Astrocyte of the cerebellum (primary cell): Measurements from ENCODE around the gene PROM1.

Source experiments
- DNase-seq: peaks from one replicate; pipeline ENCODE4 v3.0.0-alpha.2; 2011; ENCODE audit warnings: low read depth
- H3K4me3 ChIP-seq: 2 replicates; pipeline ENCODE4 v1.5.1; 2011; ENCODE audit warnings: mild to moderate bottlenecking, low read depth, low read length, moderate library complexity
- in situ Hi-C: cut with HindIII; loops from 2 replicates; pipeline ENCODE4 v1.10.0; 2017; ENCODE audit warnings: low sequenced_read_pairs
- TF ChIP-seq, protein P1 (sequence below): IDR thresholded peaks from 2 replicates; pipeline ENCODE4 v1.5.1; 2012; ENCODE audit warnings: low read length, low read depth, moderate library complexity, mild to moderate bottlenecking; ENCODE audit errors: missing control alignments

PROM1 gene

DNA sequence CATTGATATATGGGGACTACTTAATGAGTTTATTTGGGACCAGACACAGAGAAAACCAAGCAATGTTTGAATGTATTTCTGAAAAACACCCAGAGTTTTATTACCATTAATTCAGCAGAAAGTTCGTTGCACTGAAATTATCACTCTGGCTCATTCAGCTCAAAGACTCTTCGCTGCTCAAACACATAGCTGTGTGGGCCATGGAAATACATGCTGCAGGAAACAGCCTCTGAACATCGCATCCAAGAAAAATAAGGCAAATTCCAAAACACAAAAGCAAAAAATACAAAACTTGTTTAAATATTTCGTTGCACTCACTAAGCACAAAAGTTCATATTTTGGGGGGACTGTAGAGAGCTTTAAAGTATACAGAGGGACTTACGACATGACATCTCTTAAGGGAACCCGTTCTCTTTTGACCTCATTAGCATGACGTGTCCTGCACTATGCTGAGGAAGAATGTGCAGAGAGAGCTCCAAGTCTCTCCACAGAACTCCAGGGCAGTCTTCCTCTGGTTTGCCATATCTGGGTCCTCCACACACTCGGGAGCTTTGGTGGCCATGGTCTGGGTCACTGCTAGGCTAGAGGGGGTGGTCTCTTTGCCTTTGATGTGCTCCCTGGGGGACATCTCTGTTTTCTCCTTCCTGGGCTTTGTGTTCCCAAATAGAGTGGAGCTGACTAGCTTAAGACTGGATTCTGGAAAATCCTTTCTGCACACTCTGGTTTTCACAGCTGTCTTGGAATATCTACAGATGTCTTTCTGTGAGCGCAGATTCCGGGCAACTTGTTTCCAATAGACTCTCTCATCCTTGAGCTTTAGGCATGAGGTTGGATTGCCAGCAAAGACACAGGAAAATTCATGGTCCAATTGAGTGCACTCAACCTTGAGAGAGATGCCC is 148.1 kb downstream of the PROM1 start:
- in situ Hi-C loops = no loop called here
- TF ChIP-seq, protein P1, sequence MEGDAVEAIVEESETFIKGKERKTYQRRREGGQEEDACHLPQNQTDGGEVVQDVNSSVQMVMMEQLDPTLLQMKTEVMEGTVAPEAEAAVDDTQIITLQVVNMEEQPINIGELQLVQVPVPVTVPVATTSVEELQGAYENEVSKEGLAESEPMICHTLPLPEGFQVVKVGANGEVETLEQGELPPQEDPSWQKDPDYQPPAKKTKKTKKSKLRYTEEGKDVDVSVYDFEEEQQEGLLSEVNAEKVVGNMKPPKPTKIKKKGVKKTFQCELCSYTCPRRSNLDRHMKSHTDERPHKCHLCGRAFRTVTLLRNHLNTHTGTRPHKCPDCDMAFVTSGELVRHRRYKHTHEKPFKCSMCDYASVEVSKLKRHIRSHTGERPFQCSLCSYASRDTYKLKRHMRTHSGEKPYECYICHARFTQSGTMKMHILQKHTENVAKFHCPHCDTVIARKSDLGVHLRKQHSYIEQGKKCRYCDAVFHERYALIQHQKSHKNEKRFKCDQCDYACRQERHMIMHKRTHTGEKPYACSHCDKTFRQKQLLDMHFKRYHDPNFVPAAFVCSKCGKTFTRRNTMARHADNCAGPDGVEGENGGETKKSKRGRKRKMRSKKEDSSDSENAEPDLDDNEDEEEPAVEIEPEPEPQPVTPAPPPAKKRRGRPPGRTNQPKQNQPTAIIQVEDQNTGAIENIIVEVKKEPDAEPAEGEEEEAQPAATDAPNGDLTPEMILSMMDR = no peak
- no peak overlapping the region for H3K4me3 ChIP-seq
- DNase-seq = no peak

DNA sequence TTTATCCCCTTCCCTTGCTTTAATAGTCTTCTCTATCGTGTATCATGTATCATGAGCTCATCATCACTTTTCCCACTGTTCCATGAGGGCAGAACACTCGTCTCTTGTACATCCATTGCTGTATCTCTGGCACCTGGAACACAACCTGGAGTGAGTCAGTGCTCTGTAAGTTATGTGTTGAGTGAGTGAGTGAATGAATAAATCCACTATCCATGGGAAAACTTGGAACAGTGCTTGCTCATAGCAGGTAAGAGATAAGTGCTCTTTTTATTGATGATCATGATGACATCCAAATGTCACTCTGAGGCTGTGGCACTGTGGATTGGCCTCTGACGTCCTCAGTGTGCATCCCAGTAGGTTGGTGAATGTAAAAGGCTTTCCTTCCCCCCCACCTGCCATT is 149.6 kb downstream of the PROM1 start:
- TF ChIP-seq, protein P1 = no peak
- H3K4me3 ChIP-seq = no peak overlapping the region
- in situ Hi-C loops = no loop called here
- no peak for DNase-seq

- in situ Hi-C loops = no loop called here
Observed at GRCh38 chr4:15931451-15932210, 152.2 kb downstream of the PROM1 start.

DNA sequence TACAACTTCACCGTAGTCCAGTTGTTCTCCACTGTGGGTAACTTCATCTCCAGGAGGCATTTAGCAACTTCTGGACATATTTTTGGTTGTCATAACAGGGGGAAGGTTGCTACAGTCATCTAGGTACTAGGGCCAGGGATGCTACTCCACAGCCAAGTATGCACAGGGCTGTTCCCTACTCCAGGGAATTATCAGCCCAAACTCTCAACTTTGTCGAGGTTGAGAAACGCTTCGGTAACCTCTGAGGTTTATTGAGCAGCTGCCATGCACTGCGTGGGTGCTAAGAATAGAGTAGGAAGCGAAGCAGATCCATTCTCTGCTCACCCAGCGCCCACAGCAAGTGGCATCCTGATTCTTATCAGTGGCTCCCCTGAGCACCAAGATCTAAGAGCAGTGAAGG is 153.5 kb downstream of the PROM1 start:
- TF ChIP-seq, protein P1 = no peak
- DNase-seq = no peak
- in situ Hi-C loops = no loop called here
- H3K4me3 ChIP-seq = no peak overlapping the region

More at GRCh38 chr4:15931451-15932210, 152.2 kb downstream of the PROM1 start:
- no peak overlapping the region for H3K4me3 ChIP-seq
- no peak for DNase-seq
- TF ChIP-seq, protein P1 = no peak

- no peak for DNase-seq
- TF ChIP-seq, protein P1 = no peak
- no peak overlapping the region for H3K4me3 ChIP-seq
- in situ Hi-C loops = no loop called here
Observed at GRCh38 chr4:15929540-15929939, 154.3 kb downstream of the PROM1 start.

GRCh38 chr4:15928883-15929282 is 154.9 kb downstream of the PROM1 start:
- no peak for DNase-seq
- H3K4me3 ChIP-seq = no peak overlapping the region
- in situ Hi-C loops = no loop called here
- TF ChIP-seq, protein P1 = no peak
